Measurements from ENCODE around the gene DYNLT2B. TPM values are rescaled to one million over a fixed set of nuclear protein-coding genes. Genes with fewer than 3 reads are reported as not detected.

DYNLT2B gene
- 7.0 and 8.7 TPM in 2 replicates for total RNA-seq

DNA sequence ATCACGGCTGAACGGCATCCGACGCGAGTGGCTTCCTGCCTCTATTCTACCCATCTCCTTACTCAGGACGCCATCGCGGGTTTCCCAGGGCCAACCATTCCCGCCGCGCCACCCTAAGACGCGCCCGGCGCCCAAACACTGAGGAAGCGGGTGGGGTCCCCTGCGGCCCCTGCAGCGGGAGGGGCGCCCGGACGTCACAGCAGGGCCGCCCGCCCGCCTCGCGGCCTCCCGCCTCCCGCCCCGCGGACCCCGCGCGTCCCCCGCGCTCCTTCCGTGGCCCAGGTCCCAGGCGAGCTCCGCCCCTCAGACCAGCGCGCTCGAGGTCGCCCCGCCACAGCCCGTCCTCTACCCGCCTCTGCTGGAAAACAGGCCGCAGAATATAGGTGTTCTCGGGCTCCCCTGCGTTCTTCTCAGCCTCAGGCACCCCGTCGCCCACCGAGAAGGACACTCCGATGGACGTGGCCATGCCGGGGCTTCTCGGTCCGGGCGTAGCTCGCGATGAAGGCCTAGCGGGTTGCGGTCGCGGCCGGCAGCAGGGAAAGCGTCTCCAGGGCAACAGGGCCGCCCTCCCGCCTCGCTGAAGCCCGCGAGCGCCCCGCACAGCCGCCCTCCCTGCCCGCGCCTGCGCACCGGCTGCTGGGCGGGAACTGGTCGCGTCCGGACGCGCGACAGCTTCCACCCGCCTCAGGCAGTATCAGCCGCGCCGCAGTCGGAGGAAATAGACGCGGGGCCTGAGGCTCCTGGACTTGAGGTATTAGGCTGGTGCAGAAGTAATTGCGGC is at the start of gene DYNLT2B:
Gene DYNLT2B (minus strand): TSS at position 554 of the 781 bp plus-strand sequence. CDS start 88 bp downstream, at position 466.

DNA sequence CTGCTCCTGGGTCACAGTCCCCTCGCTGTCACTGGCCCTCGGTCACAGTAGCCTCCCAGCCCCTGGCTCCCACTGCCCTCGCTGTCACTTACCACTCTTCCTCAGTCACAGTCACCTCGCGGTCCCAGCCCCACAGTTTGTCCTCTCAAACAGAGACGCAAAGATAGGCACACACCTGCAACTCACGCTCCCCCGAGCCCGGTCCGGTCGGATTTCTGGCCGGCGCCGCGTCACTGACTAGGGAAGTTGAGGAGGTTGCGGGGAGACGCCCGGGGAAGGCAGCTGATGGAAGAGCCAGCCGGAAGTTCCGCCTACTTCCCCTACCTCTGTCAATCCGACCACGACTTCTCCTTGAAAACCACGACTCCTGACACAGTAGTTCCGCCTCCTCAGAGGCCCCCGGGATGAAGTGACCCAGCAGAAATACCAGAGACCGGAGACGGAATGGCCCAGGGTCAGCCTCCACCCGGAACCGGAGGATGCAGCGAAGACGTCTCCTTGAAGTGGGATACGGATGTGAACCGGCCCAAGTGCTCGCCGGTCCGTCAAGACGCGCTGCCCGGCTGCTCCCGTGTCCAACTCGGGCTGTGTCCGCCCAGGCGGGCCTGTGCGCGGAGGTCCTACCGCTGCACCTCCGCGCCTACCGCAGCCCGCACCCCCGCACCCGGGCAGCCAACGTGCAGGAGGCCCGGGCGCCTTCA is 30.4 kb downstream of the DYNLT2B start, which contains the start of gene PCYT1A:
Gene PCYT1A (minus strand): TSS at position 287 of the 701 bp plus-strand sequence. CDS start 17,195 bp downstream, outside the sequence.

Other genes starting within 250 kb of the DYNLT2B start
- 1,389 and 2,476 TPM in 2 replicates for gene TFRC, start 236.2 kb downstream of the DYNLT2B start, total RNA-seq
- gene ZDHHC19, start 106.8 kb downstream of the DYNLT2B start, total RNA-seq, result not detected in 2 replicates
- not detected in 2 replicates for gene SLC51A, start 101.7 kb downstream of the DYNLT2B start, total RNA-seq
- 64.6 and 76.5 TPM in 2 replicates for gene PCYT1A, start 30.5 kb downstream of the DYNLT2B start, total RNA-seq
- not detected in 2 replicates for gene TM4SF19, start 20.1 kb upstream of the DYNLT2B start, total RNA-seq
- gene UBXN7, start 114.2 kb upstream of the DYNLT2B start, total RNA-seq, result 16.5 and 16.8 TPM in 2 replicates
- gene RNF168, start 185.5 kb upstream of the DYNLT2B start, total RNA-seq, result 16.5 and 20.9 TPM in 2 replicates
- not detected in 2 replicates for gene SMCO1, start 197.1 kb upstream of the DYNLT2B start, total RNA-seq

All from smooth muscle cell of bladder (primary cell).